NCI-H2196 (cell line): ENCODE results near the gene YBX2.

Experiments used
- DNase-seq: peaks from one replicate; lab custom pipeline; 2025; ENCODE audit not compliant: unreplicated experiment; lab: John Stamatoyannopoulos, UW

YBX2 gene

DNA sequence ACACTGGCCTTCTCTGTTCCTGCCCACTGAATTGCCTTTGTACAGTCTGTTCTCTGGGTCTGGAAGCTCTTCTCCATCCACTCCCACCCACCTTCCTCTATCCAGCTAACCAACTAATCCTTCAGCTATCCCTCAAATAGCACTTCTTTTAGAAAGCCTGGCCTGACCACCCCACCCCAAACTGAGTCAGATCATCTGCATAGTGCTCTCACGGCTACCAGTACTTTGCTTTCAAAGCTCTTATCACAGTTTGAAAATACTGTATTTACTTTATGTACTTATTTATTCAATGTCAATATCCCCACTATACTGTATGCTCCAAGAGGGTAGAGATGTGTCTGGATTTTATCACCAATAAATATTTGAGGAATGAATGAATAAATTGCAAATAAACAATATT, 27.7 kb downstream of the YBX2 start:
- no peak for DNase-seq

GRCh38 chr17:7263801-7264078, 30.7 kb downstream of the YBX2 start:
- no peak for DNase-seq

DNA sequence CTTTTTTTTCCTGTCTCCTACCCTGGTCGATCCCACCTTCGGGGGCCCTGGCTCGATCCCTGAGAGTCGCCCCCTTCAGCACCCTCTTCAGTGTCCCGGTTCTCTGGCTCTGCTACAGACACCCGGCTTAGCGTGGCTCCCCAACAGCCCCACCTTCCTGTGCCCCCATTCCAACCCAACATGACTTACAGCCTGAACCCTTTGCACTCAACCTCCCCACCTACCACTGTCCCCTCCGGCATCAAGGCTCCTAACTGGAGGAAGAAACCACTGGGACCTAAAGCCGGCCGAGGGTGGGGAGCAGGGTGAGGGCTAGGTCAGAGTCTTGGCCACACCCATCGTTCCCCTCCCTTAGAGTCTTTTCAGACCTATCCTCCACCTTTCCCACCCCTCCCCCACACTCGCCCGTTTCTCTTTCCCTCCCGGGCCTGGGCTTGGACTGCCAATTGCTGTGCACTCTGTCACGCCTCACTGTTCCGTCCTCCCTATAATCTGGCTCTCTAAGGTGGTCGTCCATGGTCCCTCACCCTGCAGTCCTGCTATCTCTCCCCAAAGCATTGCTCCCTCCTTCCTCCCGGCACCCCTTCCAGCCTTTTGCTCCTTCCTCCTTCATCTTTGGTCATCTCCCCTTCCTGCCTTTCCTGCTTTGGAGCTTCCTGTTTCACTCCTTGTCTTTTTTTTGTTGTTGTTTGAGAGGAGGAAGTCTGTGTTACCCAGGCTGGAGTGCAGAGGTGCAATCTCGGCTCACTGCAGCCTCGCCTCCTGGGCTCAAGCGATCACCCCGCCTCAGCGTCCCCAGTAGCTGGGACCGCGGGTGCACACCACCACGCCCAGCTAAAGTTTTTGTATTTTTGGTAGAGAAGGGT, 31.3 kb downstream of the YBX2 start:
- DNase-seq, result peak; percentile 35

- peak; percentile 73 for DNase-seq
Observed at GRCh38 chr17:7262192-7262934, 32.1 kb downstream of the YBX2 start, which contains the start of gene CLDN7. Gene CLDN7, minus strand, starts transcription at chr17:7262478. Its CDS starts 435 bp downstream, at chr17:7262043.

DNA sequence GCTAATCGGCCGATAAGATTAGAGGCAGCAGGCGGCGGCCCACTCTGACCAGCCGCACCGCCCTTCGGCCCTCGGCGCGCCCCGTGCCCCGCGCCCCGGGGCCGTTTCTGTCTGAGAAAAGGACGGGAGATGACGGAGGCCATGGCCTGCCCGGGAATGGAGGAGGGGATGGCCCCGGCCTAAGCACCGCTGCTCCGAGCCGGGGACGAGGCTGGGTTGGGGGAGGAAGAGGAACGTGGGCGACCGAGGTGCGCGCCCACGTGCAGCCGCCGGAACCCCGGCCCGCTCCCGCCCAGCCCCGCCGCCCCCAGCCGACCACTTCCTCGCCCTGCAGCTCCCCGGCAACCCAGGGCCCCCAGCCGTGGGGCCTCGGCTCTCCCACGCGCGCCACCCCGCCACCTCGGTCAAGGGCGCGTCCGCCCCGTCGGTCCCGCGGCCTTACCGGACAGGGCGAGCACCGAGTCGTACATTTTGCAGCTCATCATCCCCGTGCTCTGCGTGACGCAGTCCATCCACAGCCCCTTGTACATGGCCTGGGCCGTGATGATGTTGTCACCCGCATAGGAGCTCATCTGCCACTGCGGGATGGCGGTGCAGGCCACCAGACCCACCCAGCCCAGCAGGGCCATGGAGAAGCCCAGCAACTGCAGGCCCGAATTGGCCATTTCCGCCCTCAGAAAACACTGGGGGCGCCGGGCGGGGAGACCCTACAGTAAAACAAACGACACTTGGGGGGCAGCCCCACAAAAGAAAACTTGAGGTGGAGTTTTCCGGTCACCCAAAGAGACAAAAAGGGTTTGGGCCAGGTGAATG, 32.9 kb downstream of the YBX2 start:
- DNase-seq, result no peak

DNA sequence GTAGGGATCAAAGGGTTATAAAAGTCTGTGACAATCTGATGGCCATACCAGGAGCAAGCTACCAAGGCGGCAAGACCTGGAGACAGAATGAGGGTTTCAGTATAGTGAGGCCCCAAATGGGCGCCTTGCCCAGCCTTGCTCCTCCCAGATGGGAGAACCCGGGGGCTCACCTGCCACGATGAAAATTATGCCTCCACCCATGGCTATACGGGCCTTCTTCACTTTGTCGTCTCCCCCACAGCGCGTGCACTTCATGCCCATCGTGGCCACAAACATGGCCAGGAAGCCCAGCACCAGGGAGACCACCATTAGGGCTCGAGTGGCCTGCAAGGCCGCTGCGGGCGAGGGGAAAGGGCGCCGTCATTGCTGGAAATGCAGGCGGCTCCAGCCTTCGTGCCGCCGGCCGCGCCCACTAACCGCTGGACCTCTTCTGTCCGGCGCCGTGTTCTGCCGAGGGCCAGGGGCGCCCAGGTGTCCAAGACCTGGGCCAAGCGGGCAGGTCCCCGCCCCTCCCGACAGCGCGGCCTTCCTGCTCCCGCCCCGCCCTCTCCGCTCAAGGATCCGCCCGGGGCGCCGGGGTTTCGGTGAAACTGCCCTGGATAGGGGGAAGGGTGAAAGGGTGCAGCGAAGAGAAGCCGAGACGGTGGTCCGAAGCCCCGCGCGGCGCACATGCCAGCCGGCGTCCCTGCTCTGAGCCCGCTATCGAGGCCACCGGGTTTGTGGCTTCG, 33.6 kb downstream of the YBX2 start:
- DNase-seq, result peak; percentile 44

DNA sequence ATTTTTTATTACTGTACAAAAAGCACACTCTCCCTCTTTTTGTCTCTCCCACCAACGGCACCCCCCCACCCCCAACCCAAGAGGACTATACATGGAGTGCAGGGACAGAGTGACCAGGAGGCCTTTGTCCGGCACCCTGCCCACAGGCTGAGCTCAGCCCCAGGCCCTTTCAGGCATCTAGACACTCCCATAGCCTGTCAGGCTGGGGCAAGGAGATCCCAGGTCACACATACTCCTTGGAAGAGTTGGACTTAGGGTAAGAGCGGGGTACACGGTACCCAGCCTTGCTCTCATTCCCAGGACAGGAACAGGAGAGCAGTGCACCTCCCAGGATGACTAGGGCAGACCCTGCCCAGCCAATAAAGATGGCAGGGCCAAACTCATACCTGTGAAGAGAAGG, 34.3 kb downstream of the YBX2 start:
- DNase-seq, result no peak

GRCh38 chr17:7259555-7259889, 34.9 kb downstream of the YBX2 start:
- DNase-seq, result no peak

- no peak for DNase-seq
Observed at GRCh38 chr17:7258731-7259554, 35.5 kb downstream of the YBX2 start.

- no peak for DNase-seq
Observed at GRCh38 chr17:7256766-7257456, 37.5 kb downstream of the YBX2 start.

DNA sequence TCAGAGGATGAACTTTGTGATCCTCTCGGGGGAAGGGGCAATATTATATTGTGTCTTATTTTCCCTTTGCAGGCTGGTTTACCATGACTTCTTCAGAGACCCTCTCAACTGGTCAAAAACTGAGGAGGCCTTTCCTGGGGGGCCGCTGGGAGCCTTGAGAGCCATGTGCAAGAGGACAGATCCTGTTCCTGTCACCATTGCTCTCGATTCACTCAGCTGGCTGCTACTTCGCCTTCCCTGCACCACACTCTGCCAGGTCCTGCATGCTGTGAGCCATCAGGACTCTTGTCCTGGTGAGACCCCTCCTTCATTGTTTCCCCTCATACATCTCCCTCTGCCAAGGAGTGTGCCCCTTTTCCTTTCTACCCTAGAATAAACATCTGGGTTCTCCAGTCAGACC, 39.9 kb downstream of the YBX2 start:
- no peak for DNase-seq

GRCh38 chr17:7253082-7253481, 41.4 kb downstream of the YBX2 start:
- DNase-seq, result no peak

DNA sequence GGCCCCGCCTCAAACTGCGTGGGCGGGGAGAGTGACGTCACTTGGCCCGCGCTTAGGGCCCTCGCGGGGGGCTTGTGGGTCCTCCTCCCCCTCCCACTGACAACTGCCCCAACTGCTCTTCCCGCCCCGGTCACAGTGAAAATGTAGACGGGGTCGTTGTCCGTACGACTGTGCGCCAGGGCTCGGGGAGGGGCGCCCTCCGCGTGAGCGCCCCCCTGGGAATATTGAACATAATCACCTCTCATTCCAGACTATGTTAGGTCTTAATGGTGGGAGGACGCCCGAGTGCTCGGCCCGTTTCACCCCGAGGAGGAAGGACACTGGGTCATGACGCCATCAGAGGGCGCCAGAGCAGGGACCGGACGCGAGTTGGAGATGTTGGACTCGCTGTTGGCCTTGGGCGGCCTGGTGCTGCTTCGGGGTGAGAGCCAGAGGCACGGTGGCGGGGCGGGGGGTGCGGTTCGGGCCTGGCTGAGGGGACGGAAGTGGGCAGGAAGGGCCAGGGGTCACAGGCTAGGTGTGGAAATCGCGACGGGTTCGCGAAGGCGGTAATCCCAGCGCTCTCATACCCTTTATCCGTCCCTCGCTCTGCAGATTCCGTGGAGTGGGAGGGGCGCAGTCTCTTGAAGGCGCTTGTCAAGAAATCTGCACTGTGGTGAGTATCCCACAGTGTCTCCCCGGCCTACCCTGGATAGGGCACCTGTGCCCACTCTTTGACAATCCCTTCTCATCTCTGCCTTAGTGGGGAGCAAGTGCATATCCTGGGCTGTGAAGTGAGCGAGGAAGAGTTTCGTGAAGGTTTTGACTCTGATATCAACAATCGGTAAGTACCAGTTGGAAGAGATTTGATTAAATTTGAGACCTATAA, 42.0 kb downstream of the YBX2 start, which contains the start of gene ELP5:
Gene ELP5 (plus strand): TSS at position 40 of the 868 bp plus-strand sequence. CDS start 336 bp downstream, at position 376.
- DNase-seq, result peak; percentile 78

- peak; percentile 92 for DNase-seq
Observed at GRCh38 chr17:7251661-7252175, 42.7 kb downstream of the YBX2 start, which contains the start of gene CTDNEP1. Gene CTDNEP1, minus strand, starts transcription at chr17:7251734. Its CDS starts 438 bp downstream, at chr17:7251296.

DNA sequence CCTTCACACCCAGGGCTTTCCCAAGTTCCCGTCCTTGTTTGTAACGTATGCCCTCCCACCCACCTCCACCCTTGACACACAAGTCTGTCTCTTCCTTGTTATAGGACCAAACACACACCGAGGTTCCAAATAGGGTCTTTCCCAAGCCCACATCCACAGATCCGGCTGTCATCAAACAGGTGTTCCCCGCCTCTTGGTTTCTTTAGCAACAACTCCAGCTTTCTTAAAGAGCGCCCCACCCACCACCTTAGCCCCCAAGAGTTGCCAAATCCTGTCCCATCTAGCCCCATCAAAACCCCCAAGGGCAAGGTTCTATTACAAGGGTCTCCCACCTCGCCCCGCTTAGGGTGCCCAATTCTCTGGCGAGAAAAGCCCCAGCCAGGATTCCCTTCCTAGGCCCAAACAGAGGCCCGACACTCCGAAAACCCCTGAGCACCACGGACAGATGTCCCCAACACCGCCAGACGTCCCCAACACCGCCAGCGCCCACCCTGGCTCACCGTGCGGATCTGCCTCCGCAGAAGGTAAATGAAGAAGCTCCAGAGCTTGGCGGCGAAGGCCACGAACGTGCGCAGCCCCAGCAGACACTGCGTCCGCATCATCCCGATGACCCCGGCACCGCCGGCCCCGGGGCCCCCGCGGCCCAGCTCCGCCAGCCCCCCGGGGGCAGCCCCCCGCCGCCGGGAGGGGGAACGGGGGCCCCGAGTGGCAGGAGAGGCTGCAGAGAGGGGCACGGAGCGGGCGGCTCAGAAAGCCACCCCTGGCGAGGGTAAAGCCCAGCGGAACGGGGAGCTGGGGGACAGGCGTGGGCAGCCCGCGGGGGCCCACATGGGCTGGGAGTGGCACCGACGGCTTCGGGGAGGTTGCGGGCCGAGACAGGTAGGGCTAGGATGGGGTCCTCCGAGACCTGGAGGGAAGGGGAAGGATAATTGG, 43.5 kb downstream of the YBX2 start:
- DNase-seq, result no peak

GRCh38 chr17:7249830-7250229, 44.6 kb downstream of the YBX2 start:
- no peak for DNase-seq

GRCh38 chr17:7249214-7249613, 45.2 kb downstream of the YBX2 start:
- DNase-seq, result no peak
